ENCODE data around the gene ERICH3. TPM values are rescaled to one million over a fixed set of nuclear protein-coding genes. Genes with fewer than 3 reads are reported as not detected.

Gene ERICH3
- total RNA-seq, 1 experiment from 2014 or later: not detected

- Histone ChIP-seq H3K4me1 (ENCODE audit: insufficient read depth, low read length) (no peaks in the 10 kb centered on the region), H4K5ac (ENCODE audit: insufficient read length, low read depth, low read length) (no peak overlapping the region), H2BK15ac (ENCODE audit: low read depth, low read length) (no peak overlapping the region), H2BK12ac (ENCODE audit: insufficient read length, low read depth, low read length) (no peak overlapping the region), H2BK5ac (ENCODE audit: insufficient read length, low read length) (no peak overlapping the region), H2AFZ (ENCODE audit: low read length) (no peak overlapping the region), H3K56ac (ENCODE audit: insufficient read length, low read depth, low read length) (no peak overlapping the region), H2AK5ac (ENCODE audit: insufficient read length, low read length) (no peak overlapping the region), H3K4me2 (ENCODE audit: insufficient read depth, insufficient read length, low read length) (no peak overlapping the region), H2BK120ac (ENCODE audit: low read depth, low read length, poor library complexity, severe bottlenecking) (no peak overlapping the region), H3K14ac (ENCODE audit: insufficient read depth, low read length) (no peak overlapping the region), H3K18ac (ENCODE audit: insufficient read length, low read depth, low read length) (no peak overlapping the region), H4K91ac (ENCODE audit: insufficient read length, low read depth, low read length) (no peak overlapping the region), H3K9ac (ENCODE audit: extremely low read depth, insufficient read length, low read length) (no peak overlapping the region), H3K4ac (ENCODE audit: low read depth, low read length) (no peak overlapping the region), H3K79me1 (ENCODE audit: insufficient read depth, low read depth, low read length, poor library complexity, severe bottlenecking) (no peaks in the 10 kb centered on the region), H3K79me2 (ENCODE audit: insufficient read depth, low read length) (no peaks in the 10 kb centered on the region), H3K9me3 (ENCODE audit: control insufficient read depth, low read depth, low read length) (no peaks in the 10 kb centered on the region), H3K27ac (ENCODE audit: insufficient read length, low read depth, low read length) (no peak overlapping the region), H3K23ac (ENCODE audit: insufficient read length, low read depth, low read length) (no peak overlapping the region), H3K27me3 (ENCODE audit: insufficient read depth, low read length) (no peaks in the 10 kb centered on the region), H4K8ac (replicated peaks; ENCODE audit: insufficient read length, low read depth, low read length) (no peak overlapping the region), H3T11ph (ENCODE audit: low read length) (no peak overlapping the region), H4K20me1 (ENCODE audit: control insufficient read depth, insufficient read depth, insufficient read length) (no peaks in the 10 kb centered on the region), H2BK20ac (ENCODE audit: low read depth, low read length, poor library complexity, severe bottlenecking) (no peak overlapping the region), H3K23me2 (ENCODE audit: insufficient read length, low read depth, low read length, poor library complexity, severe bottlenecking) (no peaks in the 10 kb centered on the region)
- no peak overlapping the region for H3K4me3 Mint-ChIP-seq
- TF ChIP-seq, protein P1, sequence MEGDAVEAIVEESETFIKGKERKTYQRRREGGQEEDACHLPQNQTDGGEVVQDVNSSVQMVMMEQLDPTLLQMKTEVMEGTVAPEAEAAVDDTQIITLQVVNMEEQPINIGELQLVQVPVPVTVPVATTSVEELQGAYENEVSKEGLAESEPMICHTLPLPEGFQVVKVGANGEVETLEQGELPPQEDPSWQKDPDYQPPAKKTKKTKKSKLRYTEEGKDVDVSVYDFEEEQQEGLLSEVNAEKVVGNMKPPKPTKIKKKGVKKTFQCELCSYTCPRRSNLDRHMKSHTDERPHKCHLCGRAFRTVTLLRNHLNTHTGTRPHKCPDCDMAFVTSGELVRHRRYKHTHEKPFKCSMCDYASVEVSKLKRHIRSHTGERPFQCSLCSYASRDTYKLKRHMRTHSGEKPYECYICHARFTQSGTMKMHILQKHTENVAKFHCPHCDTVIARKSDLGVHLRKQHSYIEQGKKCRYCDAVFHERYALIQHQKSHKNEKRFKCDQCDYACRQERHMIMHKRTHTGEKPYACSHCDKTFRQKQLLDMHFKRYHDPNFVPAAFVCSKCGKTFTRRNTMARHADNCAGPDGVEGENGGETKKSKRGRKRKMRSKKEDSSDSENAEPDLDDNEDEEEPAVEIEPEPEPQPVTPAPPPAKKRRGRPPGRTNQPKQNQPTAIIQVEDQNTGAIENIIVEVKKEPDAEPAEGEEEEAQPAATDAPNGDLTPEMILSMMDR (conservative IDR thresholded peaks at IDR 0.05): no peak
- no peaks in the 10 kb centered on the region; the same call in 1 of the 2 replicates for H3K27me3 Mint-ChIP-seq (ENCODE audit: low read depth)
- H3K36me3 Mint-ChIP-seq (ENCODE audit: insufficient read depth in 1 of 3, low read depth in 3 of 3): no peaks in the 10 kb centered on the region
- H3K4me1 Mint-ChIP-seq: peaks cover 4% of the 10 kb centered on the region in 2 experiments; a peak in 3 of 4 replicates
- H3K27ac Mint-ChIP-seq: no peak overlapping the region
- no peaks in the 10 kb centered on the region; a peak in 1 of 5 replicates for H3K9me3 Mint-ChIP-seq
- whole genome bisulfite sequencing (ENCODE audit: extremely low coverage, insufficient read length, low lambda C conversion rate): no CpG with 5 or more reads among the region's 2 CpGs
- no peak for DNase-seq
Observed at GRCh38 chr1:74693473-74693872, 19.9 kb upstream of the ERICH3 start.

All from H9 (cell line).